ENCODE measurements around the gene KMT5C.
"Not testable (repeated sequence)": the region's sequence is repeated elsewhere in the genome, so short reads cannot be mapped to it uniquely, and the experiment has no call there.

KMT5C gene

DNA sequence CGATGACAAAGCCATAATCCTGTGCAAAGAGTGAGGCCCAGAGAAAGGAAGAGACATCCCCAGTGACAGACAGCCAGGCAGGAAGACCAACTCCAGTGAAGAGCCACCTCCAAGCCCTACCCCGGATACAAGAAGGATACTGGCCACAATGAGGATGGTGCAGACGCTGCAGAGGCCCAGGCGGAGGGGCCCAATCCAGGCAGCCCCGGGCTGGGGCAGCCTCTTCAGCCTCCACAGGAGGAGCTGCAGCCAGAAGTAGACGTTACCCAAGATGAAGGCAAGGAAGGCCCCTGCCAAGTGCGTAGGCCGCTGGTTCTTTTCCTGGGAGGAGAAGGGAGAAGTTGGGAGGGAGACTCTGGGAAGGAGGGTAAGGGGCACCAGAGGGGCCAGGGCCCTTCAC, 23.0 kb upstream of the KMT5C start:
- DNase-seq (ENCODE audit: low read depth in 2 of 2), result no peak

DNA sequence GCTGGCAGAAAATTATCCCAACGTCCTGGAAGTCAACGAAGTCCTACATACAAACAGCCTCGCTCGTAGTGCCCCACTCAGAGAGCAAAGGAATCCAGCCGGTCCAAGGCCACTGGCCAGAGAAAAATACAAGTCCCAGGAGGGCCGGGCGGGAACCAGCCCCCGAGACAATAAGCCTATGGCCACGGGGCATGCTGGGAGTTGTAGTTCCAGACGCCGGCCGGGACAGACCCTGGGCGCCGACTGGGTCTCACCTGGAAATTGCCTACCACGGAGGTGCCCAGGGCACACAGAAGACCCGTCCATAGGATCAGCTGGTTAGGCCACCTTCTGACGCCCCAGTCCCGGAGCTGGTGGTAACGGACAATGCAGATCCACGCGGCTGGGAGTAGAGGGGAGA, 19.9 kb upstream of the KMT5C start:
- DNase-seq (ENCODE audit: low read depth in 2 of 2), result no peak

DNA sequence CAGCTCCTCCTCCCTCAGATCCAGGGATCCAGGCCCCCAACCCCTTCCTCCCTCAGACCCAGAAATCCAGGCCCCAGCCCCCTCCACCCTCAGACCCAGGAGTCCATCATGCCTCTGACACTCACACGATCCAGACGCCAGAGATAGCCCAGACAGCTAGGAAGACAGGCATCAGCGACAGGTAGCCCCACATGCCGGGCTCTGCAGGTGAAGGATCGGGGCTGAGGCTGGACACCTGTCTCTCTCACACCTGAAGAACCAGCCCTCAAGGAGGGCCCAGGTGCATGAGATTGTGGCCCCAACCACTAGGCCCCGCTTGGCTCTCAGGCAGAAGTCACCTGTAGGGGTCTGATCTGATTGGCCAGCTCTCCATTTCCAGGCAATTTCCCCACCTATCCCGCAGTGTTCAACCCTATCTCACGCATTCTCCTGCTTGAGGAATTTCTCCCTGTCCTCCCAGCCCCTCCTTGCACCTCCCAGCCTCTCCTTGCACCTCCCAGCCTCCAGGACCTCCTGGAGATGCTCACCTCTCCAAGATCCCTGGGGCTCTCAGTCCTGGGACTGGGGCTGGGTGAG, 18.7 kb upstream of the KMT5C start:
- no peak for DNase-seq (ENCODE audit: low read depth in 2 of 2)

DNA sequence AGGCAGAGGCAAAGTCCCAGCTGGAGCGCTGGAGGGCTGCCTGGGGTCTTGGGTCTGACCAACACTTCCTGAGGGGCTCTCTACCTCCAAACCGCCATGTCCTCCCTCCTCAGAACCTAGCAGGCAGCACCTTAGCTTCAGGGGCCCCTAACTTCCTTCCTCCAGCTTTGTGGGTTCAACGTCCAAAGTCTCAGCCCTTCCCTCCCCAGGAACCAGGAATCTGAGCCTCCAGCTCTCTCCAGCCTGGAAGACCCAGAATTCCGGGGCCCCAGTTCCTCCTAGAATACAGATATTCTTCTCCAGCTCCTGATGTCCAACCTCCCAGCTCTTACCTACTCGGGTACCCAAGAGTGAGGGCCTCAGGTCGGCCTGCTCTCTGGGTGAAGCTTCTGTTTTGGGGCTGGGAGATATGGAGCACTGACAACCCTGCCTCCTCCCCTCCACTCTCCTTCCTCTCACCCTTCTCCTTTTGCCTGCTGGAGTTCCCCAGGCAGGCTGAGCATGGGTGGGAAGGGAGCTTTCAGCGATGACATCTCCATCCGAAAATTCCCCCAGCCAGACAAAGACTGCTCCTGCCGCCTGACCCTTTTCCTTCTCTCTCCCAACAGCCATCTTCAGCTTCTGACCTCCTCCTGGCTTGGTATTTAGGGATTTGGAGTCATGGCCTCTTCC, 18.1 kb upstream of the KMT5C start:
- DNase-seq (ENCODE audit: low read depth in 2 of 2), result no peak

DNA sequence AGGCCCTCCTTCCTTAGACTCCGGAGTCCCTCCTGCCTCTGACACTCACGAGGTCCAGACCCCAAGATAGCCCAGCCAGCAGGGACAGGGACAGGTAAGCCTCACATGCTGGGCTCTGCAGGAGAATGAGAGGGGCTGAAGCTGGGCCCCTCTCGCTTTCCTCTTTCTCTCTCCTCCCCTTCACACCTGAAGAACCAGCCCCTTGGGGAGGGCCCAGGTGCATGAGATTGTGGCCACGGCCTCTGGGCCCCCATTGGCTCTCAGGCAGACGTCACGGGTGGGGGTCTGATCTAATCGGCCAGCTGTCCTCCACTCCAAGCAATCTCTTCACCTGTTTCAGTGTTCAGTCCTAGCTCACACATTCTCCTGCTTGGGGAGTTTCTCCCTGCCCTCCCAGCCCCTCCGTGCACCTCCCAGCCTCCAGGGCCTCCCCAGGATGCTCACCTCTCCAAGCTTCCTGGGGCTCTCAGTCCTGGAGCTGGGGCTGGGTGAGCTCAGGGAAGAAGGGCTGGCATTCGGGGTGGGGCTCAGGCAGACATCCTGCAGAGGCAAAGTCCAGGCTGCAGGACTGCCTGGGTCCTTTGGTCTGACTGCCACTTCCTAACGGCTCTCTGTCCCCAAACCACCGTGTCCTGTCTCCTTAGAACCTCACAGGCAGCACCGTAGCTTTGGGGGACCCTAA, 17.3 kb upstream of the KMT5C start:
- no peak for DNase-seq (ENCODE audit: low read depth in 2 of 2)

DNA sequence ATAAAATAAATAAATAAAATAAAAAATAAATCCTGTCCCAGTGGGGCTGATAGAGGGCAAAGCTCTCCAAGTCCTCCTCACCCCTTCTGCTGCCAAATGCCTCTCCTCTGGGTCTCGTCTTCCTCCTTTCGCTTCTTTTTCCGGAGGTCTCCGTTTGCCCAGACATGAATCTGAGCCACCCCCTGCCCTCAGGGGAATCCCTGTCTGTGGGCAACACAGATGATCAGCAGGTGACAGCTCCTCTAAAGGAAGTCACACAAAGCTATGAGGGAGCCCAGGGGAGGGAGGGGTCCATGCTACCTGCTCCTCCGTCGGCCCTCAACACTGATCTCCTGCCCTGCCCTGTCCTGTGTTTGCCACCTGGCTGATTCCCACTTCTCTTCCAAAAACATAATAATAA, 15.0 kb upstream of the KMT5C start:
- no peak for DNase-seq (ENCODE audit: low read depth in 2 of 2)

DNA sequence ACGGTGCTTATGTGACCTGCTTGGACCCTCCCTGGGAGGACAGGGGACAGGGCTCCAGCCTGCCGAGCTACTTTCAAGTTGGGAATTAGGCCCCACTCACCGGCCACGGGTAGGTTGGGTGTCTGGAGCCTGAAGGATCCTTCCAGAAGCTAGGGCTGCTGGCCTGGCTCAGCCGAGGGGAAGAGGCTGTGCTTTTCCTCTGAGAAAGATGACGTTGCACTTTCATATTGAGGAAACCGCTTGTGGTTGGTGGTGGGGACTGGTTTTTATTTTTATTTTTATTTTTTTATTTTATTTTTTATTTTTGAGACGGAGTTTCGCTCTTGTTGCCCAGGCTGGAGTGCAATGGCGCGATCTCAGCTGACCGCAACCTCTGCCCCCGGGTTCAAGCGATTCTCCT, 14.5 kb upstream of the KMT5C start, which contains the start of gene TMEM150B:
TSS of gene TMEM150B (minus strand) at position 170 of the 400 bp plus-strand sequence. CDS start 4,305 bp downstream, outside the sequence.
- DNase-seq (ENCODE audit: low read depth in 2 of 2), result no peak

DNA sequence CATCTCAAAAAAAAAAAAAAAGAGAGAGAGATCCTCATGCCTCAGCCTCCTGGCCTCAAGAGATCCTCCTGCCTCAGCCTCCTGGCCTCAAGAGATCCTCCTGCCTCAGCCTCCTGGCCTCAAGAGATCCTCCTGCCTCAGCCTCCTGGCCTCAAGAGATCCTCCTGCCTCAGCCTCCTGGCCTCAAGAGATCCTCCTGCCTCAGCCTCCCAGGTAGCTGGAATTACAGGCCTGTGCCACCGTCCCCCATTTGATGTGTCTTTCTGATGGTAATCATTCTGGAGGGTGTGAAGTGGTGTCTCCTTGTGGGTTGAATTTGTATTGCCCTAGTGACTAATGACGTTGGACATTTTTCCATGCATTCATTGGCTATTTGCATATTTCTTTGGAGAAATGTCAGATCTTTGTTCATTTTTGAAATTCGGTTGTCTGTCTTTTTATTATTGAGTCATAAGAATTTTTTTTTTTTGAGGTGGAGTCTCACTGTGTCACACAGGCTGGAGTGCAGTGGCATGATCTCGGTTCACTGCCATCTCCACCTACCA, 10.8 kb upstream of the KMT5C start:
- DNase-seq (ENCODE audit: low read depth in 2 of 2), result not testable (repeated sequence)

DNA sequence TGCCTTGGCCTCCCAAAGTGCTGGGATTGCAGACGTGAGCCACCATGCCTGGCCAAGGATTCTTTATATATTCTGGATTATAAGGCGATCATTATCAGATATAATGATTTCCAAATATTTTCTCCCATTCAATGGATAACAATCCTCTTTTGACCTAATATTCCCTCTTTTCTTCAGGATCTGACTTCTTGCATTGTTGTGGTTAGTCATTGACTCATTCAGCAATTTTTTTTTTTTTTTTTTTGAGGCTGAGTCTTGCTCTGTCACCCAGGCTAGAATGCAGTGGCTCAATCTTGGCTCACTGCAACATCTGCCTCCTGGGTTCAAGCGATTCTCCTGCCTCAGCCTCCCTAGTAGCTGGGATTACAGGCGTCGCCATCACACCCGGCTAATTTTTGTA, 9.9 kb upstream of the KMT5C start:
- not testable (repeated sequence) for DNase-seq (ENCODE audit: low read depth in 2 of 2)

DNA sequence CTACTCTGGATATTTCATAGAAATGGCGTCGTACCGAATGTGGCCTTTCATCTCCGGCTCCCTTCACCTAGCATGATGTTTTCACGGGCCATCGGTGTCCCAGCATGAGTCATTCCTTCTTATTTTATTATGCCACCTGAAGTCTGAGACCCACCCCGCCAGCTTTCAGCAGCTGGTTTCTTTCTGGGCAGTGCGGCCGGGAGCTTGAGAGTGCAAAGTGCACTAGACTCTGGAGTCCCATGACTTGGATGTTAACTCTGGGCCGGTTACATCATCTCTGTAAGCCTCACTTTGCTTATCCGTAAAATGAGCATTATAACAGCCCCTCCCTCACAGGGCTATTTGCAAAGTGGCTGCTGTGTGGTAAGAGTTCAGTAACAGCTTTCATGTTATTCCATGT, 5.8 kb upstream of the KMT5C start:
- no peak for DNase-seq (ENCODE audit: low read depth in 2 of 2)

DNA sequence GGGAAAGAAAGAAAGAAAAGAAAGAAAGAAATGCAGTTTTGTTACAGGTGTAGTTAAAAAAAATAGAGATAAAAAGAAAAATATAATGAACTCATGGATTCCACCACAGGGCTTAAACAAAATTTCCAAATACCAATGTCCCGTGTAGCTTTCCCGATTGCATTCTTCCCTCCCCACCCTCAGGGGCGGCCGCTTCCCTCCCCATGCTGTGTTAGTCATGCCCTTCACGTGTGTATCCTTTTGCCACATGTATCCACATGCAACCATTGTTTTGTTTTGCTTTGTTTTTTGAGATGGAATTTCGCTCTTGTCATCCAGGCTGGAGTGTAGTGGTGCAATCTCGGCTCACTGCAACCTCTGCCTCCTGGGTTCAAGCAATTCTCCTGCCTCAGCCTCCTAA, 3.6 kb upstream of the KMT5C start:
- DNase-seq (ENCODE audit: low read depth in 2 of 2), result no peak

DNA sequence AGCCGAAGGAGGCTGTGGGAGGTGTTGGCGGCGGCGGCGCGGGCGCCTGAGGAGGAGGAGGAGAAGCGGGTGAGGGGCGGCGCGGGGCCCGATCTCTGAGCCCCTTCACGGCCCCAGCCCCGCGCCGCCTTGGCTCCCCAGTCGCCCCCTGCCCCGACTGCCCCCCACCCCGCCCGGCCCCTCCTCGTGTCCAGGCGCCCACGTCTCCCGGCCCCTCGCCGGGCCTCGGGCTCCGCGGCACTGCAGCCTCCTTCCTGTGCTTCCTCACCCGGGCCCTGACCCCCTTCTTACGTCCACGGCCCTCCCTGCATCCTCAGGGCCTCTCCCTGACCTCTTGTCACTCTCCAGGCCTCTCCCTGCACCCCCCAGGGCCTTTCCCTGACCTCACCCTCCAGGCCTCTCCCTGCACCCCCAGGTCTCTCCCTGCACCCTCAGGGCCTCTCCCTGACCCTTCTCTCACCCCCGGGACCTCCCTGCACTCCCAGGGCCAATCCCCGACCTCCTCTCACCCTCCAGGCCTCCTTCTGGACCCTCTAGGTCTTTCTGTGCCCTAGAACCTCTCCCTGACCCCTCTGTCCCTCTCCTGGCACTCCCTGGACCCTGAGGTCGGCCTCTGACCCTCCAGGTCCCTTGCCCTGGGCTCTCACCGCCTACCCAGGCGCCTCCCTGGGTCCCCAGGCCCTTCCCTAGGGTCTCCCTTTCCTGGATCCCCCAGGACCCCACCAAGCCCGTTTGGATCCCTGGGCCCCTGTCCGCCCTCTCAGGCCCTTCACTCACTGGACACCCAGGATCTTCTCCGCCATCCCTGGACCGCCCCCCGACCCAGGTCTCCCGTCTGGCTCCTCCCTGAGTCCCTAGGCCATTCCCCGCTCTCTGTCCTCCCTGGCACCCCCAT, 460 bp downstream of the KMT5C start:
- no peak for DNase-seq (ENCODE audit: low read depth in 2 of 2)

DNA sequence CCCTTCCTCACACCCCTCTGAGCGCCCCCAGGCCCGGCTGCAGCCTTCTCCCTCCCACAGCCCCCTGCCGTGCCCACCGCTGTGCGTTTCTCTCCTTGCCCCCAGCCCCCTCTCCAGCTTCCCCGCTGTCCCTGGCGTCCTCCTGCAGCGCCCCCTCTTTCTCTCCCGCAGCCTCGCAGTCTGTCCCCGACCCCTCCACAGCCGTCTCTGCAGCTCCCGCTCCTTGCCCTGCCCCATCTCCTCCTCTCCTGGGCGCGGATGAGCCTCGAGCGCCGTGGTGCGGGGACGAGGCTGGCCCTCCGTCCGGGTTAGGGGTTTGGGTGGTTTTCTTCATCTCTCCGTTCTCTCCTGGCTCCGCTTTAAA, 1.1 kb downstream of the KMT5C start:
- no peak for DNase-seq (ENCODE audit: low read depth in 2 of 2)

DNA sequence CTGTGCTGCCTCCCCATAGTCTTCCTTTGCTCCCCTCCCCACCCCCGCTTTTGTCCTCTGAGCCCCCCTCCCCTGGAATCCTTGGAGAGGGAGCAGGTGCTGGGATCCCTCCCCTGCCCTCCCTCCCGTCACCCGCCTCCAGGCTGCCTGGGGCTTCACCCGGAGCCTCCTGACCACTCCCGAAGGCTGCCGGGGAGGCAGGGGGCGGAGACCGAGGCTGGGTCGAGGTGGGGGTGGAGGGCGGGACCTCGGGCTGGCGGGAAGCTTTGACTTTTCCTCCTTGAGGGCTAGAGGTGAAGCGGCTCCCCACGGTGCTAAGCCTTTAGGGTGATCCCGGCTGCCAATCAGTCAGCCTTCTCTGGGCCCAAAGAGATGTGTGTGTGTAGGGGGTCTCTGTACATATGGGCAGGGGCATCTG, 1.5 kb downstream of the KMT5C start:
- peak; percentile 65 to 71 for DNase-seq (ENCODE audit: low read depth in 2 of 2)

DNA sequence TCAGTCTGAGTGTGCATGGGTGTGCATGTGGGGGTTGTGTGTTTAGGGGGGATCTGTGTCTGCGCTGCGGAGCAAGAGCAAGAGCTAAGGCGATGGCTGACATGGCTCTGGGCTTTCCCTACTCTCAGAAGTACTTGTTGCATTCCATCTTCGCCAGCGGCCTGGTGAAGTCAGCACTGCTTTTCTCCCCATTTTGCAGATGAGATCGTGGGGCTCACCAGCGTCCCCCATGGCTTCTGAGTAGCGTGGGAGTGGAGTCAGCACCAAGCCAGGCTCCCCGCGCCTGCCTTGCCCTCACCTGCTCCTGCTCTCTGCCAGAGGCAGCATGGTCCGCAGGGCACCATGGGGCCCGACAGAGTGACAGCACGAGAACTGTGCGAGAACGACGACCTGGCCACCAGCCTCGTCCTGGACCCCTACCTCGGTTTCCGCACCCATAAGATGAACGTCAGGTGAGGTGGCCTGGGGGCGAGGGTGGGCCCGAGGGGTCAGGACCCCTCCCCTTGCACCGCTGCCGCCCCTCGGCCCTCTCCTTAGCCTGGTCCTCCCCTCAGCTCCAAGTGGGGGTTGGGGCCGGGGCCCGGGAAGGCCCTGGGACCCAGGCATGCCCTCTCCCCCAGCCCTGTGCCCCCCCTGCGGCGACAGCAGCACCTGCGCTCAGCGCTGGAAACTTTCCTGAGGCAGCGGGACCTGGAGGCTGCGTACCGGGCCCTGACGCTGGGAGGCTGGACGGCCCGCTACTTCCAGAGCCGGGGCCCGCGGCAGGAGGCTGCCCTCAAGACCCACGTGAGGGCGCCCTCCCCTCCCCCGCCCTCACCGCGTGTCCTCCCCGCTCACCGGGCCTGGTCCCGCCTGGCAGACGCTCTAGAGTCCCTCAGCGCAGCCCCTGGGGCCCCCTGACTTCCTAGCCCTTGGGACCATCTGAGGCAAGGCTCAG, 2.2 kb downstream of the KMT5C start:
- no peak for DNase-seq (ENCODE audit: low read depth in 2 of 2)

DNA sequence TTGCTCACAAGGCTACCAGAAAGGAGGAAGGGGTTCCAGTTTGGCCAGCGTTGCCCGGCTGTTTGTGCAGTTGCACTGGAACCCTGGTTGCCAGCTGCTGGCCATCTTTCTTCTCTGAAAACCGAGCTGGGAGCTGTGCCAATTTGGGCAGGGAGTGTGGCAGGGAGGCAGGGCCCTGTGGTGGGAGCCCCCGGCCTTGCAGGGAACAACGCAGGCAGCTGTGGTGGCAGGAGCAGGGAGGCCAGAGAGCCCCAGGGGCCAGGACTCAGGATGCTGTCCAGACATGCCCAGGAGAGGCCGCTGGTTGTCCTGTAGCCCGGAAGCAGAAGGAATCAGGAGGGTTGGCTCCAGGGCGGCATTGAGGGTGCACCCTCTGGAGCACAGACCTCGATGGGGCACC, 4.8 kb downstream of the KMT5C start:
- DNase-seq (ENCODE audit: low read depth in 2 of 2), result no peak

DNA sequence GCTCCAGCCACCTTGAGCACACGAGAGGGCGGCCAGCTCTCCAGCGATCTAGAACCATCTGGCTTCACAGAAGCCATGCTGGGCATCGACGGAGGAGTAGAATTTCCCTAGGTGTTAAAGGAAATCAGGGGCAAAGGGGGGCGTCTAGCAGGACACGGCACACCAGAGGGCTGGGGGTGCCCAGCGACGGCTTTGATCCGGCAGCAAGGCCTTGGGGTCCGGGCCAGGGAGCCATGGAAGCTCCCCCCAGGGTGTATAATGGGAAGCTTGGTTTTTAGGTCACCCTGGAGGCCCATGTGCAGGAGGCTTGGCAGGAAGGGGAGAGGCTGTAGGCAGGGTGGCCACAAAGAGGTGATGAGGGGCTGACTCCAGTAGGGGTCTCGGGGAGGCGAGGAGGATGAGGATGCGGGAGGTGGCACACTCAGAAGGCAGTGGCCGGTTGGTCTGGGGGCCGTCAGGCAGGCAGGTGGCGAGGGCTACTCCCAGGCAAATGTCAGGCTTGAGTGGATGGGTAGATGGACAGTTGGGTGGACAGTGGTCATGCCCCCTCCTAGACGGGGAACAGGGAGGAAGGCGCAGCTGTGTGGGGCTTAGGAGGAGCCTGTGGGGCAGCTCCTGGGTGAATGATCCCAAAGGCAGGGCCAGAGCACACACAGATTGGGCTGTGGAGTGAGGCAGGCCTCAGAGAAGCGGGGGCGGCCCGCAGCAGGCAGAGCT, 5.6 kb downstream of the KMT5C start:
- DNase-seq (ENCODE audit: low read depth in 2 of 2), result no peak

DNA sequence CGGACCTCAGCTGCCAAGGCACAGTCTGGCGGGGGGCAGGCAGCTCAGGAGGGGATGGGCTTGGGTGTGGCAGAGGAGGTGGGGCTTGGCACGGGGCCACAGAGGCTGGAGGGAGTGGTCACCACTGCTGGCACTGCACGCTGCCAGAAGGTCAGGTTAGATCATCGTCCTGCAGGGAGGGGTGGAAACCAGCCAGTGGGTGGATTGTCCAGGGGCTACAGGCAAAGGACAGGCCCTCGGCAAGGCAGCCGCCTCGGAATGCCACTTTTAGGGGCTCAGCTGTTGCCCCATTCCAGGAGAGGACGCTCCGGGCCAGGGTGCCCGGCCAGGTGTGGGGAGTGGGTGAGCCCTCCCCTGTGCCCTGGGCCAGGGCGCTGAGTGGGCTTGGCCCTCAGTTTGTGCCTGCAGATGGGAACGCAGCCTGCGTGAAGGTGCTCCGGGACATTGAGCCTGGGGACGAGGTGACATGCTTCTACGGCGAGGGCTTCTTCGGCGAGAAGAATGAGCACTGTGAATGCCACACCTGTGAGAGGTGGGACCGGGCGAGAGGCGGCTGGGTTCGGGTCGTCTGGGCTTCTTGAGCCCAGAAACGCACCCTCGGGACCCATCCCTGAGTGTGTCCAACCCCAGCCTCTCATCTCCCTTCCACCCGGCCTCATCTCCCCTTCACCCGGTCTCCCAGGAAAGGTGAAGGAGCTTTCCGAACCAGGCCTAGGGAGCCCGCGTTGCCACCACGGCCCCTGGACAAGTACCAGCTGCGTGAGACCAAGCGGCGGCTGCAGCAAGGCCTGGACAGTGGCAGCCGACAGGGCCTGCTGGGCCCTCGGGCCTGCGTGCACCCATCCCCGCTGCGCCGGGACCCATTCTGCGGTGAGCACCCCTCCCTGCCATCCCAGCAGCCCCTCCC, 6.4 kb downstream of the KMT5C start:
- DNase-seq (ENCODE audit: low read depth in 2 of 2), result no peak

Measured in stimulated activated CD8-positive, alpha-beta memory T cell treated with anti-CD3 and anti-CD28 coated beads, Interleukin-15, amount 100 ng/mL, for 48 hours (primary cell).